ENCODE data around the gene NOS1AP.

NOS1AP gene

GRCh38 chr1:162224267-162224666, 154.8 kb downstream of the NOS1AP start:
- DNase-seq, result no peak

- no peak for DNase-seq
Measured at GRCh38 chr1:162228586-162228985, 159.1 kb downstream of the NOS1AP start.

GRCh38 chr1:162229549-162229948, 160.1 kb downstream of the NOS1AP start:
- DNase-seq, result no peak

GRCh38 chr1:162230096-162230495, 160.6 kb downstream of the NOS1AP start:
- DNase-seq, result no peak

GRCh38 chr1:162230517-162230916, 161.0 kb downstream of the NOS1AP start:
- no peak for DNase-seq

- no peak for DNase-seq
Measured at GRCh38 chr1:162232034-162232711, 162.7 kb downstream of the NOS1AP start.

GRCh38 chr1:162233066-162233465, 163.6 kb downstream of the NOS1AP start:
- DNase-seq, result no peak

GRCh38 chr1:162233937-162234336, 164.4 kb downstream of the NOS1AP start:
- no peak for DNase-seq

DNA sequence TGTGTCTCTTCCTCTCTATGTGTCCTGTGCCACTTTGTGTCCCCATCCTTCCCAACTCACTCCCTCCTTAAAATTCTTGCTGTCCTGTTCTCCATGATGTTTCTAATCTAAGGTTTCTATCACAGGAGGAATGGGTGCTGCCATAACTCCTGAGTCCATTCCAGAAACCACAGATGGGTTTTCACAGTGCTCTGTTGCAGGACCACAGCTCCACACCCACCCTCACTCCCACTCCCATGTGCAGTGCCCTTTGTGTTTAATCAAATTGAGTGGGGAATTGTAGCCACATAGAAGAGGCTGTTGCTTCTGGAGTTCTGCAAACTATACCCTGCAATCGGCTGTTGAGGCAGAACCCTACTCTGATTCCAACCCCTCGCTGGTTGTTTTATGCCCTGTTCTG, 165.1 kb downstream of the NOS1AP start:
- DNase-seq, result no peak

- DNase-seq, result no peak
Measured at GRCh38 chr1:162235241-162235800, 165.8 kb downstream of the NOS1AP start.

DNA sequence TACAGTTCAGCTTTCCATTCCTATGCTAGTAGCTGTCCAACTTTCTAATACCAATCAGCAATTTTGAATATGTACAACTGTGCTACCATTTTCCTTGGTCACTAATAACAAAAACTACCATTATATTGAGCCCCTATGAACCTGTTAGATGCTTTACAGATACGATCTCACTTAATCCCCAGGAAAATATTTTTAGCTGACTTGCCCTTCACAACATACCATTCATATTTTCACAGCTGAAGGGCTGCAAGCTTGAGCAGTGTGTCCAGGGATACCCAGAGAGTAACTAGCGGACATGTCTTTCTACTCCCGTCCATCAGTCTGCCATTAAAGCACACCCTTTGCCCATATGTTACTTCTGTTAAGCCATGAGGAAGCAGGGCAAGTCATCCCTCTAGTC, 166.7 kb downstream of the NOS1AP start:
- DNase-seq, result no peak

GRCh38 chr1:162236618-162237017, 167.1 kb downstream of the NOS1AP start:
- DNase-seq, result no peak

- no peak for DNase-seq
Measured at GRCh38 chr1:162240577-162240976, 171.1 kb downstream of the NOS1AP start.

- DNase-seq, result no peak
Measured at GRCh38 chr1:162242804-162243203, 173.3 kb downstream of the NOS1AP start.

DNA sequence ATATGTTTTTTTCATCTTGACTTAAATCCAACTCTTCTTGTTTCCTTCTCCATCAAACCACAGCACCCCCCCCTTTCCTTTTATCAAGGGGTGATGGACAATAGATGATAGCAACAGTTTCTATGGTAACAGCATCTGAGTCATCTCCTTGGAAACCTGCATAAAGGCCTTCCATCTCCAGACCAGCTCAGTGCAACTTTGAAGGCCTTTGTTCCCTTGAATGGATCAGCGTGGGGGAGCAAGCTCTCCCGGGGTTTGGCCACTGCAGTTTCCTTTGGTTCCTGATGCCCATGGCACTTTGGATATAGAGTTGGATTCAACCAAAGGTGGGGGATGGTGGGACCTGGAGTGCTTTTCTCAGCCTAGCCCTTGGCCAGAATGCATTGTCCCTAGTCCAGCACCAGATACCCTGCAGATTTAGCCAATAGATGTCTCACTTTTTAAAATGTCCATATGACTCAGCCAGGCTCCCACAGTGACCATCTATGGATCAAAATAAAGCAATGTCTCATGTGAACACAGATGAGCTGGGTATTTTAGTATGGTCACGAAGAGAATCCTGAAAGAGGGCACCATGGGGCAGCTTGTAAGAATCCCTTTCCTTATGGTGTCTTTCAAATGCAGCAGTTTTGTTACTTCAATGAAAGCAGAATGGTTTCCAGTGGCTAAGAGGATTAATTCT, 179.5 kb downstream of the NOS1AP start:
- no peak for DNase-seq

DNA sequence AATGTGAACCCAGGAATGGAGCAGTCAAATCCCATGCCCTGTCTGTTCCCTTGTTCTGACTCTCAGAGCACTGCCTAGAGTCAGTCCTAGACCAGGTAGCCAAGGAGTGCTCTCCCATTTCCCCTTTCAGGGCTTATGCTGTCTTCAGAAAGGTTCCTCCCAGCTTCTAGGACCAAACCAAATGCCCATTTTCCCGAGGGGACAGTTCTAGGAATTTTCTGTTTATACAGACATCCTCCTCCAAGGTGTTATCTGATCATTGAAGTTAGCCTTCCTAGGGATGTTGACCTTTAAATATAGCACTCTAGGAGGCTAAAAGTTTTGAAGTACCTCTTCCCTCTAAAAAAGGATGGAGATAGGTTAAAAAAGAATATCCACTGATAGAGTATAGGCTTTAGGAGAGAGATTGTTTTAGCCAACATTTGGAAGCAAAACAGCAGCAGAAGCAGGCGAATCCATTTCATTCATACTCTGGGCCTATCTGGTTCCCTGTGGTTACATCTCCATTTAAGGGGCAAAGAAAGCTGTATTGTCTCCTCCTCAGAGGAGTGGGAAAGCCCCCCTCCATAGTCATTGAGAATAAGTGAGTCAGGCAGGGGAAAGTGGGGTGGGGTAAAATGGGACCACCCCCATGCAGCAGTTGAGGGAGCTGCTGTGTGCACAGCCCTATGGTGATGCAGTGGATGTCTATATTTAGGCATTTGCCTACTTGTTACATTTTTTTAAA, 180.7 kb downstream of the NOS1AP start:
- no peak for DNase-seq

- no peak for DNase-seq
Measured at GRCh38 chr1:162251102-162251501, 181.6 kb downstream of the NOS1AP start.

DNA sequence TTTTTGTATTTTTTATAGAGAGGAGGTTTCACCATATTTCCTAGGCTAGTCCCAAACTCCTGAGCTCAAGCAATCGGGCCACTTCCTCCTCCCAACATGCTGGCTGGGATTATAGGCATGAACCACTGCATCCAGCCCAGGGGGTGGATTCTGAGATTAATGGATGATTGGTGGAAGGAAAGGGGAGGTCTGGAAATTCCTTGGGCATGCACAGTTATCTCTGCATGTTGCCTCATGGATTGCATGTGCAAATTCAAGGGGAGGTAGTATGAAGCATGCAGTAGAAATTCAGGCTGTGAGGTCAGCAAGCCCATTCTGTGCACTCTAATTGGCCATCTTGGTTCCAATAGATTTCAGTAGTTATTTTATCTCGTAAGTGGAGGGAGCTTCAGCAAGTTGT, 182.7 kb downstream of the NOS1AP start:
- DNase-seq, result no peak

- DNase-seq, result no peak
Measured at GRCh38 chr1:162253790-162254189, 184.3 kb downstream of the NOS1AP start.

DNA sequence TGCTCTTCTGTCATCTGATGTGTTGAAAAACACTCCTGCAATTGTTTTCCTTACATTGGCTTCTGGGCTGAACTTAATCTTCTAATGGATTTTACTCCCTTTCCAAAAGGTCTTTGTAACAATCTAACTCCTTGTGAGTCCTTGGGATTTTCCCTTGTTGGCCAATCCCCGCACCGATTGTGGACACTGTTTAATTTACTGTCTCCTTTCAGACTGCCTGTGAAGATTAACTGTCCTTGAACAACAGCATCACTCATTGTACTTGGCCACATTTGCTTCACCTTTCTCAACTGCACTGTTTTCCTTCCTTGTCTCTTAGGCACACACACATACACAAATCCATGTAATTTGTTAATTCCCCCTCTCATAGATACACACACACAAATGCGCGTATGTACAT, 186.8 kb downstream of the NOS1AP start:
- no peak for DNase-seq

DNA sequence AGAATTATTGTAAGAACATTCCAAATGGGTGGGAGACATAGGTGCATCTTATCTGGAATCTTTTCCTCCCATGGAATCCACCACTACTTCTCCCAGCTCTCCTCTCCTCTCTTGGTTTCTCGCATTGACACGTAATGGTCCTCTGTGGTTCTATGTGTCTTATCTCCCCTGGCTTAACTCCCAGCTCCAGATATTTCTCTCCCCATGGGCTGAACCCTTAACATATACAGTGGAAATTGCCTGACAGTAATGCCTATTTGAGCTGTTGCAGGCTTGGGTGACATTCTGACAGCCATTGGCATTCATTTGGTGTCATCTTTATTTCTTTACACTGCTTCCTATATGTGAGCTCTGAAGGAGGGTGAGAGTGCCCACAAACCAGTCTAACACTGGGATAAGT, 188.9 kb downstream of the NOS1AP start:
- no peak for DNase-seq

DNA sequence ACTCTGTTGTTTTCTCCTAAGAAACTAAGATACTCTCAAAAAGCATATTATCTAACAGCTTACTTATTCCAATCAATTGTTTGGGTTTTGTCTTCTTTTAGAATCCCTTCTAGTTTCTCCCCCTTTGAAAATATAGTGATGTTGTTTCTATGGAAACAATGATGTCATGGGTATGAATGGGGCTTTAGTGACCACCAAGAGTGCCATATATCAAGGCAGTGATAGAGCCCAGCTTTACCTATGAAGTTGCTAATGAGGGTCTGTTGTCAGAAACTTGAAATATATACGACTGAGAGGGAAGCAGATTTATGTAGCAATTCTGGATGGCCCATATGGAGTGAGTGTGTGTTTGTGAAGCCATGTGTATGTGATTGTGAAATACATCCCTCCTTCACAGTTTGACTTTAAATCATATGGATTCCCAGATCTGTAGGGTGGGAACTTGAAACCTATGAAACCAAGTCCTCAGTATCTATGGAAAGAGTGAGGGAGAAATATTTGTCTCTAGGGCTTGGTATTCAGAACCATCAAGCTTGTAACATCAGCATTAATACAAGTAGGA, 190.5 kb downstream of the NOS1AP start:
- DNase-seq, result no peak

GRCh38 chr1:162264108-162264507, 194.6 kb downstream of the NOS1AP start:
- DNase-seq, result no peak

All from stimulated activated CD4-positive, alpha-beta T cell treated with anti-CD3 and anti-CD28 coated beads, Interleukin-4, amount 100 ng/mL, for 4 hours (primary cell).